Stomach (tissue), 4 donors: ENCODE results near the gene CCR7.

Source experiments
- EP300 ChIP-seq: sonication (generic); formaldehyde crosslinking; IDR thresholded peaks from one replicate; pipeline ENCODE4 v1.6.1; 2017; ENCODE audit warnings: antibody characterized with exemption
- POLR2A ChIP-seq, 4 donors: fragments of 450-650 bp; IDR thresholded peaks; one replicate each; pipeline ENCODE4 v1.6.1; 2016; ENCODE audit warnings: antibody characterized with exemption in 4 of 4, control low read depth in 2 of 4, mild to moderate bottlenecking in 1 of 4, moderate library complexity in 1 of 4
- TF ChIP-seq, protein P1 (sequence below), 7 experiments: fragments of 450-650 bp in 4 of 7; fragments of 200-600 bp in 3 of 7; sonication (generic) in 3 of 7; IDR thresholded peaks; one replicate each; pipeline ENCODE4 v1.5.1; 2016 to 2019; ENCODE audit warnings: antibody characterized with exemption in 7 of 7, control low read depth in 2 of 7, mild to moderate bottlenecking in 1 of 7

DNA sequence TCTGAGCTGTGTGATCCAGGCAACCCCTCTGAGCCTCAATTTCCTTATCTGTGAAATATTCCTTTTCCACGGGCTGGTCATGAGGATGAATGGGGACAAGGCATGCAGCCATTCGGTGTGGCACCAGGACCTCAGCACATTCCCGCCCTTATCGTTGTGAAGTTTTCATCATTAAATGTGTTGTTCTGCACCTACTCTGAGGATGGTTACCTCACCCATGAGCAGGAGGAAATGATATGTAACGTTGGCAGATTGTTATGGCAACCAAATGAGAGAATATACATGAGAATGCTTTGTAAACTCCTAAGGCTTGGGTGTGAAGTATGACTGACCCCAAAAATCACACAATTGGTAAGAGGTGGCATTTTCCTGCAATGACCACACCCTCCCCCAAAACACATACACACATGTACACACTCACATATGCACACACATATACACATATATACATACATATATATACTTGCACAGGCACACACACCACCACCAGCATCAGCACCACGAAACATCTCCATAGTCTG lies 42.8 kb upstream of the CCR7 start:
- TF ChIP-seq, protein P1, sequence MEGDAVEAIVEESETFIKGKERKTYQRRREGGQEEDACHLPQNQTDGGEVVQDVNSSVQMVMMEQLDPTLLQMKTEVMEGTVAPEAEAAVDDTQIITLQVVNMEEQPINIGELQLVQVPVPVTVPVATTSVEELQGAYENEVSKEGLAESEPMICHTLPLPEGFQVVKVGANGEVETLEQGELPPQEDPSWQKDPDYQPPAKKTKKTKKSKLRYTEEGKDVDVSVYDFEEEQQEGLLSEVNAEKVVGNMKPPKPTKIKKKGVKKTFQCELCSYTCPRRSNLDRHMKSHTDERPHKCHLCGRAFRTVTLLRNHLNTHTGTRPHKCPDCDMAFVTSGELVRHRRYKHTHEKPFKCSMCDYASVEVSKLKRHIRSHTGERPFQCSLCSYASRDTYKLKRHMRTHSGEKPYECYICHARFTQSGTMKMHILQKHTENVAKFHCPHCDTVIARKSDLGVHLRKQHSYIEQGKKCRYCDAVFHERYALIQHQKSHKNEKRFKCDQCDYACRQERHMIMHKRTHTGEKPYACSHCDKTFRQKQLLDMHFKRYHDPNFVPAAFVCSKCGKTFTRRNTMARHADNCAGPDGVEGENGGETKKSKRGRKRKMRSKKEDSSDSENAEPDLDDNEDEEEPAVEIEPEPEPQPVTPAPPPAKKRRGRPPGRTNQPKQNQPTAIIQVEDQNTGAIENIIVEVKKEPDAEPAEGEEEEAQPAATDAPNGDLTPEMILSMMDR (IDR thresholded peaks at IDR 0.05) = no peak
- TF ChIP-seq EP300 (no peak), POLR2A (IDR thresholded peaks at IDR 0.05) (no peak)
